SU-DHL-6 (cell line): Measurements from ENCODE around the gene GLYR1.
A peak's percentile ranks its signal among the peaks of the same experiment; 100 is the strongest.

ENCODE experiments used
- H2AFZ ChIP-seq: fragments of 200-600 bp; sonication (generic); 2 replicates; pipeline ENCODE4 v1.6.1; 2014; ENCODE audit warnings: low read depth, mild to moderate bottlenecking, moderate library complexity, mixed read lengths, antibody characterized with exemption, low read length; ENCODE audit not compliant: severe bottlenecking
- H3F3A ChIP-seq: fragments of 200-600 bp; shearing (Covaris generic); 2 replicates; pipeline ENCODE4 v1.6.0; 2016; ENCODE audit warnings: antibody characterized with exemption, mild to moderate bottlenecking; ENCODE audit not compliant: insufficient read depth
- H3K27ac ChIP-seq: fragments of 200-600 bp; sonication (generic); 2 replicates; pipeline ENCODE4 v1.5.1; 2016; ENCODE audit warnings: low read depth, mild to moderate bottlenecking, low read length, moderate library complexity, mixed read lengths
- H3K27me3 ChIP-seq: fragments of 200-600 bp; sonication (generic), shearing (Covaris generic); 2 replicates; pipeline ENCODE4 v1.6.0; 2014; ENCODE audit warnings: mild to moderate bottlenecking, low read length
- H3K36me3 ChIP-seq: fragments of 200-600 bp; sonication (generic); 2 replicates; pipeline ENCODE4 v1.6.1; 2014; ENCODE audit warnings: mild to moderate bottlenecking, low read length, mixed read lengths
- H3K4me2 ChIP-seq: fragments of 300-600, 200-600 bp; shearing (Covaris generic), sonication (generic); 2 replicates; pipeline ENCODE4 v1.6.0; 2014; ENCODE audit warnings: low read length, low read depth, mild to moderate bottlenecking; ENCODE audit not compliant: poor library complexity, severe bottlenecking
- H3K4me3 ChIP-seq: fragments of 200-600 bp; sonication (generic); 2 replicates; pipeline ENCODE4 v1.5.1; 2014; ENCODE audit warnings: antibody characterized with exemption, low read length, mild to moderate bottlenecking, mixed read lengths; ENCODE audit not compliant: insufficient read depth, poor library complexity, severe bottlenecking
- H3K79me2 ChIP-seq: fragments of 200-600 bp; sonication (generic); 2 replicates; pipeline ENCODE4 v1.6.1; 2014; ENCODE audit warnings: mild to moderate bottlenecking, low read length, moderate library complexity; ENCODE audit not compliant: insufficient read depth
- H3K9ac ChIP-seq: fragments of 200-600 bp; sonication (generic); 2 replicates; pipeline ENCODE4 v1.7.0; 2014; ENCODE audit warnings: mild to moderate bottlenecking, low read length
- H3K9me2 ChIP-seq: fragments of 200-600 bp; sonication (generic); replicated peaks from 2 replicates; pipeline ENCODE4 v1.6.1; 2014; ENCODE audit warnings: low read length; ENCODE audit not compliant: insufficient read depth
- H3K9me3 ChIP-seq: fragments of 200-600 bp; sonication (generic); 2 replicates; pipeline ENCODE4 v1.6.1; 2014; ENCODE audit warnings: low read length, mixed read lengths; ENCODE audit not compliant: insufficient read depth
- H4K20me1 ChIP-seq: fragments of 200-600 bp; sonication (generic); 2 replicates; pipeline ENCODE4 v1.6.1; 2014; ENCODE audit warnings: low read depth, mild to moderate bottlenecking, antibody characterized with exemption, low read length, moderate library complexity, mixed read lengths
- CTCF ChIP-seq: fragments of 200-600 bp; sonication (generic); IDR thresholded peaks from one replicate; pipeline ENCODE4 v1.5.1; 2017; ENCODE audit warnings: antibody characterized with exemption, mild to moderate bottlenecking, low read length, moderate library complexity; ENCODE audit not compliant: insufficient read depth, poor library complexity, severe bottlenecking
- EZH2phosphoT487 ChIP-seq: fragments of 200-600 bp; sonication (generic), shearing (Covaris generic); conservative IDR thresholded peaks from 2 replicates; pipeline ENCODE4 v1.6.1; 2018; ENCODE audit warnings: mild to moderate bottlenecking, antibody characterized with exemption, low read length, moderate library complexity, mixed read lengths

Gene GLYR1

GRCh38 chr16:4768549-4769305 lies 78.4 kb downstream of the GLYR1 start:
- no peak overlapping the region for H3K27ac ChIP-seq
- H3F3A ChIP-seq = peaks cover 24% of the 10 kb centered on the region
- no peaks in the 10 kb centered on the region for H4K20me1 ChIP-seq
- no peaks in the 10 kb centered on the region for H3K27me3 ChIP-seq
- H3K9me3 ChIP-seq = no peaks in the 10 kb centered on the region
- TF ChIP-seq CTCF = no peak
- TF ChIP-seq EZH2phosphoT487 = no peak
- H3K9ac ChIP-seq = peak overlapping the region; percentile 83
- no peaks in the 10 kb centered on the region for H3K9me2 ChIP-seq
- H3K36me3 ChIP-seq = no peaks in the 10 kb centered on the region
- peak overlapping the region; percentile 80 for H2AFZ ChIP-seq
- no peaks in the 10 kb centered on the region for H3K79me2 ChIP-seq
- H3K4me3 ChIP-seq = peak overlapping the region; percentile 87
- H3K4me2 ChIP-seq = peak overlapping the region; percentile 66

DNA sequence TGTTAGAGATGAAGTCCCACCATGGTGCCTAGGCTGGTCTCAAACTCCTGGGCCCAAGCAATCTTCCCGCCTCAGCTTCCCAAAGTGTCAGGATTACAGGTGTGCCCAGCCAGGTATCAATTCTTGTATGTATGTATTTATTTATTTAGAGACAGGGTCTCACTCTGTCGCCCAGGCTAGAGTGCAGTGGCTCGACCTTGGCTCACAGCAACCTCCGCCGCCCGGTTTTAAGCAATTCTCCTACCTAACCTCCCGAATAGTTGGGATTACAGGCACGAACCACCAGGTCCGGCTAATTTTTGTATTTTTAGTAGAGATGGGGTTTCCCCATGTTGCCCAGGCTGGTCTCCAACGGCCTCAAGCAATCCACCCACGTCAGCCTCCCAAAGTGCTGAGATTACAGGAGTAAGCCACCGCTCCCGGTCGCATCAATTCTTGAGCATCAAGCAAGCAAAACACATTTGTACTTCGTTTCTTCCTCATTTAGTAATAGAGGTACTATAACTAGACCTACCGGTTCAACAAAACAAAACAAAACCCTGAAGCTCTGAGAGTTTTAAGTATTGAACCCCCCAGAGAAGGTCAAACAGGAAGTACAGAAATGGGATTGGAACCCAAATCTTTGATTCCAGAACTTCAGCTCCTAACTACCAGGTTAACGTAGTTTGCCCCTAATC lies 79.1 kb downstream of the GLYR1 start:
- H3K4me2 ChIP-seq = peak overlapping the region; percentile 66
- no peaks in the 10 kb centered on the region for H3K36me3 ChIP-seq
- peak overlapping the region; percentile 80 for H2AFZ ChIP-seq
- no peaks in the 10 kb centered on the region for H4K20me1 ChIP-seq
- H3K9me2 ChIP-seq = no peaks in the 10 kb centered on the region
- no peaks in the 10 kb centered on the region for H3K79me2 ChIP-seq
- H3K27ac ChIP-seq = no peak overlapping the region
- TF ChIP-seq EZH2phosphoT487 = no peak
- TF ChIP-seq CTCF = no peak
- H3K27me3 ChIP-seq = no peaks in the 10 kb centered on the region
- H3F3A ChIP-seq = peaks cover 24% of the 10 kb centered on the region
- H3K9ac ChIP-seq = peak overlapping the region; percentile 83
- no peaks in the 10 kb centered on the region for H3K9me3 ChIP-seq
- H3K4me3 ChIP-seq = peak overlapping the region; percentile 87

GRCh38 chr16:4766875-4767628 lies 80.0 kb downstream of the GLYR1 start, which contains the start of gene ZNF500:
TSS of gene ZNF500 (minus strand) at chr16:4767162. CDS start at chr16:4765978, 1,184 bp downstream.
- no peaks in the 10 kb centered on the region for H3K9me2 ChIP-seq
- peak within 1 kb of the TSS; percentile 68 for H3K4me2 ChIP-seq
- TF ChIP-seq EZH2phosphoT487 = no peak
- TF ChIP-seq CTCF = no peak
- peak within 1 kb of the TSS; percentile 83 for H3K9ac ChIP-seq
- H3F3A ChIP-seq = peaks cover 24% of the 10 kb centered on the region
- no peaks in the 10 kb centered on the region for H3K27me3 ChIP-seq
- no peaks in the 10 kb centered on the region for H4K20me1 ChIP-seq
- H3K79me2 ChIP-seq = no peaks in the 10 kb centered on the region
- no peaks in the 10 kb centered on the region for H3K36me3 ChIP-seq
- peak within 1 kb of the TSS; percentile 84 for H2AFZ ChIP-seq
- H3K9me3 ChIP-seq = no peaks in the 10 kb centered on the region
- no peak within 1 kb of the TSS for H3K27ac ChIP-seq
- peak within 1 kb of the TSS; percentile 87 for H3K4me3 ChIP-seq
